Stimulated activated CD4-positive, alpha-beta T cell treated with anti-CD3 and anti-CD28 coated beads, Interleukin-12 subunit alpha, Interleukin-12 subunit beta, amount 100 ng/mL, for 24 hours (primary cell): Measurements from ENCODE around the gene PSG1.
"Not testable (repeated sequence)": the region's sequence is repeated elsewhere in the genome, so short reads cannot be mapped to it uniquely, and the experiment has no call there.

Source experiments
- DNase-seq, 2 experiments: peaks; one replicate each; pipeline ENCODE4 v3.0.0-alpha.2; 2020; ENCODE audit warnings: low read depth in 2 of 2

The PSG1 gene

GRCh38 chr19:42881279-42881678 lies 1.8 kb upstream of the PSG1 start:
- not testable (repeated sequence) for DNase-seq

DNA sequence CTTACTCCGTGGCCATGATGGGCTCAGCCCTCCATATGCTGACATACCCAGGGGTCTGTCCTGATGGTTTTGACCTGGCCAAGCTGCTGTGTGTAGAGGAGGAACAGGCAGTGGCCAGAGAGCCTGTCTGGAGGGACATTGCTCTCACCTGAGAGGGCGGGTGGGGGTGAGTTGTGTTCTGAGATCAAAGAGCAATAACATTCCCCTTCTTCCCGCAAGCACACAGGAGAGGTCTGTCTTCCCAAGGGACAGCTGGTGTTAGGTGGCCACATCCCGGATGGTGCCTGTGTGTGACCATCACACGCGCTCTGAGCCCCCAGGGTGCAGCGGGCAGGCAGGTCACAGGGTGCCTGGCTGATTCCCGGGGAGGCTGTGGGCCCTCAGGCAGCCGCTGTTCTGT lies 1.1 kb upstream of the PSG1 start:
- not testable (repeated sequence) for DNase-seq

DNA sequence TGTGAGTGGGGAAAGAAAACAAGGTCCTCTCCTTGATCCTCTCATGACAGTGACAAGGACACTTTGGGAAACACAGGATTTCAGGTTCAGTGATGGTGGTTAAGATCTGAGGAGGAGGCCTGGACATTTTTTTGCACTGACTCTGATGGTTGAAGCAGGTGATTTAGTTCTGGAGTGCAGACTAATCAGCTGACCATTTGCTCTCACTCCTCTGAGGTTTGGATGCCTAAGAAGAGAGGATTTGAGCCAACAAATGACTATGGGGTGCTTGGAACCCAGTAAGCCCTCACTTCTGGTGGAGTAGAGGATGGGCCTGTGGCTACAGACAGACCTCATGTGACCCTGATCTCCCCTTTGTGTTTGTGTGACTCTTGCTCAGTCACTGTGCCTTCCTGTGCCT lies 2.9 kb downstream of the PSG1 start:
- not testable (repeated sequence) for DNase-seq

- DNase-seq = not testable (repeated sequence)
These were observed 3.6 kb downstream of the PSG1 start for GRCh38 chr19:42875881-42876280.

GRCh38 chr19:42874901-42875813 lies 4.4 kb downstream of the PSG1 start:
- DNase-seq = not testable (repeated sequence)

- DNase-seq = not testable (repeated sequence)
These were observed 5.4 kb downstream of the PSG1 start for GRCh38 chr19:42874136-42874535.

- DNase-seq = no peak
These were observed 6.9 kb downstream of the PSG1 start for GRCh38 chr19:42872608-42873007.

GRCh38 chr19:42857544-42857867 lies 22.0 kb downstream of the PSG1 start:
- no peak for DNase-seq

- DNase-seq = peak in 1 of 2 experiments; percentile 7
These were observed 22.5 kb downstream of the PSG1 start for GRCh38 chr19:42856866-42857543.

DNA sequence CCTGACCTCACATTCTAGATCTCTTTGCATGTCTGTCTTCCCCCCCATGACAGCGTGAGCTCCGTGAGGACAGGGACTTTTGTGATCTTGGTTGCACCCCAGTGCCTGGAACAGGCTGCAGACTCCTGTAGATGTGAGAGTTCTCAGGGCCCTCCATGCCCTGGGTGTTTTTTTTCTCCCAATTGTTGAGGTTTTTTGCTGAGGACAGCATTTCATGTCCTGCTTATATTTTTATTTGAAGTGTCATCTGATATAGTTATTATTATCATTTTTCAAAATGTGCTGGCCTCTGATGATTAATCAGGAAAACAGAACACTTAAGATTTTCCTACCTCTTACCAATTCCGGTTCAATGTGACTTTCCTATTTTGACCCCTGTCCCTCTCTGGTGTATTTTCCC lies 24.8 kb downstream of the PSG1 start:
- not testable (repeated sequence) for DNase-seq

DNA sequence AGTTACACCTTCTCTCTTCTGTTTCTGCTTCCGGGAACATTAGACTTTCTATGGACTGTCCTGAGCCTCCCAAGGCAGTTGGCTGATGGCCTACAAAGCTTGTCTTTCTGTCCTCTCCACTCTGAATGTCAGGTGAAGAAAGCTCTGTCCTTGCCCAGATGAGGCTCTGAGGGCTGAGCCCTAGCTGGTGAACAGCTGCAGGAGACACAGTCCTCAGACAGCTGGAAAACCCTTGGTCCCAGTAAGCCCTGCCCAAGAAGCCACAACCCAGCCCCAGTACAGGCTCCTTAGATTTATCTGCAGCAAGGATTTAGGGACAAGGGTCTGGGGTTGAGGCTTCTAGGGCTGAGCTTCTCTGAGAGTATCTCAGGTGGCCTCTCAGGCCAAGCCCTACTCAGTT lies 26.3 kb downstream of the PSG1 start:
- not testable (repeated sequence) for DNase-seq

DNA sequence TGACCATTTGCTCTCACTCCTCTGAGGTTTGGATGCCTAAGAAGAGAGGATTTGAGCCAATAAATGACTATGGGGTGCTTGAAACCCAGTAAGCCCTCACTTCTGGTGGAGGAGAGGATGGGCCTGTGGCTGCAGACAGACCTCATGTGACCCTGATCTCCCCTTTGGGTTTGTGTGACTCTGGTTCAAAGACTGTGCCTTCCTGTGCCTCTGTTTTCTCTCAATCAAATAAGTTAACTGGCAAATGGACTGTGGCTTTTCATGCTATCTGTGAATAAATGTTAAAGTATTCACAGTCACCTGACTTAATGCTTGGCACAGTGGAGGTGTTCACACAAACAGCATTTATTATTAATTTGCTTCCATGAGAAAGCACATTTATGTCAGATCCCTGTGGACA lies 26.7 kb downstream of the PSG1 start:
- DNase-seq = not testable (repeated sequence)

DNA sequence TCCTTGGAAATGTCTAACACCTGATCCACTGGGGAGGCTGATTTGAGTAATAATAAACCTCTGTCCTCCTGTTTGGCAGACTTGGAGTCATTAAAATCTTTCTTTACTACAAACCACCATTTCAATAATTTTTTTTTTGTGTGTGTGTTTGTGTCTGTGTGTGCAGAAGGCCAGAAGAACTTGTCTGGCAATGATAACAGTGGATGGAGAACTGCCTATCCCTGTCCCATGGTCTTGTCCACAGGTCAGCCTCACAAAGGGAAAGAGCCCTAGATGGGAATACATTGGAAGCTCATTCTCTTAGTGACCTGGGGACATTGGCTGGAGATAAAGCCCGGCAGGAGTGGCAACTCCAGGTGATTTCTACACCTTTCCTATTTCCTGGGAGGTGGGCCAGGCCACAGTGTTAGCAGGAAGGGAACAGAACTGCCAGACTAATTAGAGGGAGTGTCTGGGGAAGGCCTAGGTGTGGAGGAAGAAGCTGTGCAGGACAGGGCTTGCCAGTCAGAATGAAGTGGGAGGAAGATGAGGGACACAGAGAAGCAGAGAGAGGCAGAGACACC lies 27.7 kb downstream of the PSG1 start:
- not testable (repeated sequence) for DNase-seq

DNA sequence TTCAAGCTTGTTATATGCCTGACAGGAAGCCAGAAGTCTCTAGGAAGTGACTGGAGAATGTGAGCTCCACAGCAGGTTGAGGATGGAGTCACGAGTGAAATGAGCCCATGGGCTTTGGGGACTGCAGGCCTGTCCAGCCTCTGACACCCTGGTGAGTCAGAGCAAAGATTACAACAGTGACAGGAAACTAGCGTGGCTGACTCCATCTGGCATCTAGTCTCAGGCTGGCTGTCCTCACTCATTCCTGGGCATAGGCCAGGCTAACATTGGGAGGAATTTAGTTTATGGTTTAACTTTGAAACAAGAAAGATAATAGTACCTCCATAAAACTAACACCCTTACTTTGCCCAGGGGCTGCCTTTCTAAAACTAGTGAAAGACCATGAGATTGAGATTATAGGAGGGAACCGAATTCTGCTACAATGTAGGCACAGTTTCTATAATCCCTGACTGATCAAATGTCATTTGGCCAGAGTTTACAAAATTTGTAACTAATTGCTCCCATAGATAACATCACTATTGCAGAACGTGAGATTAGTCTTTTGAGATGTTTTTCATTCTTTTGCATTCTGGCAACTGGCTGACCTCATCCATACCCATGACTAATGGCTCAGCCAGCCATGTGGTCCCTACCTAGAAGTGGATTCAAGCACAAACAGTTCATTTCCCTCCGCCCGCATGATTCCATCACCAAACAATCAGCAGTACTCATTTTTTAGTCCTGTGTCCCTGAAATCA lies 28.4 kb downstream of the PSG1 start:
- DNase-seq = no peak

DNA sequence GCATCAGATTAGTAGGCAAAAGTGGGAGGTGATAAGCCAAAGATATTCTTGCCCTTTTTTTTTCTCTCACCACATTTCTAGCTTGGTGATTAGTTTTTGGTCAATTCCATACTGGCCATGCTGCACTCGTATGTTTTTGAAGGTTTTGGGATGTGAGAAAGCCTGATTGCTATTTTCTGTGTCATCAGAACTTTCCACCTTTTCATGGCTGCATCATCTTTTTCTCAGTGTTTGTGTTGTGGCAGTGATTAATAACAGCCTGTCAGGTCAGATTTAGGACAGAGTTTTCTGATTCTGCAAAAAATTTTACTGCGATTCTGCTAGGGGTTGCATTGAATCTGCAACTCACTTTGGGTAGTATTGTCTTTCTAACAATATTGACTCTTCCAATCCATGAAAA lies 32.9 kb downstream of the PSG1 start:
- no peak for DNase-seq

DNA sequence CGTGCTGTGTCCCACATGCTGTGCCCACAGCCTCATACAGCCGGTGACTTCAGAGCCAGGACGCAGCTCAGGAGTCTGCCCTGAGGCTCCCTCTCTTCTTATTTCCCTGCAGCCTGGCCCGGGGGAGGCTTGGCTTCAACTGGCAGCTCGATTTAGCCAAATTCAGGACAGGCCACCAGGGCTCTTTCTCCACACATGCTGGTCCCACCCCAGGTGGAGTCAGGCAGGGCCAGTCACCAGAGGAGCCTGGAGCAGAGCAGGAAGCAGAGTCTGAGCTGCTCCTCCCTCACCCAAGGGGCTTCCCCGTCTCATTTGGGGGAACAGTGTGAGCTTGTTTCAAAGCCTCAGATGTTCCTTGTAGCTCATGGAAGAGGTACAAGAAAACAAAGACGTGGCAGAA lies 35.9 kb downstream of the PSG1 start:
- not testable (repeated sequence) for DNase-seq

DNA sequence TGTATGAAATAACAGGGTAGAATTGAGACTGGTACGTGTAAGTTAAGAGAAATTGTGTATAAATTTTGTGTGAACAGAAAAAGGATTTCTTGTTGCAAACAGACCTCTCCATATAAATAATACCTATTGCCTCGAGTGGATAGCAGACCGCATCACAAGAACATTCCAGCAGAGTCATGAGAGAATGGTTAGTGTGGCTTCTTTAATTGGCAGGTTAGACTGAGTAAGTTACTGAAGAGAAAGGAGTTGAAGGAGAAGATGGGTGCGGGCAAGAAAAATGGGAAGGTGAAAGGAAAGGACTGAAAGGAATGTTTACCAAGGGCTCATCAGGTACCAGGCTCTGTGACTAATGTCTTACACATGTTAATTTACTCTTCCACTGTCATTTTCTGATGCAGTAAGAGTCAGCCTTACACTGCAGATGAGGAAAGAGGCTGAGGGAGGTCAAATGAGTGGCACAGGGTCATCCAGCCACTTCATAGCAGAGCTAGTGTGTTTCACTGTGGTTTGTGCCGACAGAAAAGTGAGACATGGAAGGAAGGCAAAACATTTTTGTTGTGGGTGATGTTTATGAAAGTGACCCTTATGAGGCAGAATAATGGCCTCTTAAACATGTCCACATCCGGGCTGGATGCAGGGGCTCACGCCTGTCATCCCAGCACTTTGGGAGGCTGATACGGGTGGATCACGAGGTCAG lies 46.6 kb downstream of the PSG1 start:
- DNase-seq = not testable (repeated sequence)

GRCh38 chr19:42832023-42832680 lies 47.4 kb downstream of the PSG1 start:
- not testable (repeated sequence) for DNase-seq

GRCh38 chr19:42831221-42832019 lies 48.1 kb downstream of the PSG1 start:
- DNase-seq = no peak
